ENCODE measurements around the gene ASTN2. TPM values are rescaled to one million over a fixed set of nuclear protein-coding genes. Genes with fewer than 3 reads are reported as not detected.

ASTN2 gene
- total and polyA plus RNA-seq, 2 donors (not counting 3 experiments of a cell fraction or from before 2014, with no cell fraction given), result 1.0 to 1.9 TPM

GRCh38 chr9:116859763-116860162 is 555.1 kb downstream of the ASTN2 start:
- BruUV-seq (replicated peaks), result no TSS peak
- FAIRE-seq (no peak), DNase-seq (ENCODE audit: low read depth, low spot score) (no peak)
- Histone ChIP-seq H4K20me1 (replicated peaks; ENCODE audit: control insufficient read depth, extremely low read depth, insufficient read depth, low read length) (no peaks in the 10 kb centered on the region), H2AFZ (ENCODE audit: low read depth, low read length) (no peak overlapping the region), H3K9me1 (replicated peaks; ENCODE audit: control insufficient read depth, extremely low read depth, insufficient read depth, low read length) (no peaks in the 10 kb centered on the region), H3K9ac (replicated peaks; ENCODE audit: extremely low read depth, insufficient read depth, low read length) (no peak overlapping the region), H3K4me1 (ENCODE audit: control insufficient read depth, extremely low read depth, insufficient read depth, low read length) (no peaks in the 10 kb centered on the region), H3K79me2 (ENCODE audit: control insufficient read depth, insufficient read depth, low read length) (no peaks in the 10 kb centered on the region), H3K4me3 (replicated peaks in 1 of 3; ENCODE audit: insufficient read depth in 1 of 3, low read depth in 1 of 3, low read length in 3 of 3) (no peak overlapping the region), H3K9me3 (replicated peaks; ENCODE audit: control insufficient read depth, insufficient read depth, low read length) (no peaks in the 10 kb centered on the region), H3K4me2 (ENCODE audit: insufficient read depth, low read length) (no peak overlapping the region), H3K27ac (ENCODE audit: insufficient read depth, low read depth, low read length) (no peak overlapping the region), H3K36me3 (ENCODE audit: control insufficient read depth in 2 of 2, extremely low read depth in 1 of 2, insufficient read depth in 2 of 2, low read length in 2 of 2) (no peaks in the 10 kb centered on the region), H3K27me3 (ENCODE audit: control insufficient read depth in 2 of 2, insufficient read depth in 2 of 2, low read length in 2 of 2) (no peaks in the 10 kb centered on the region)
- dilution Hi-C loops (cut with MboI; ENCODE audit: extremely low pct_ligation_motif_present, low sequenced_read_pairs) (no loop called here), intact Hi-C loops (cut with micrococcal nuclease) (loop anchor here (1.0 kb wide), 1 partner anchor 1266 kb away; no protein-coding TSS in a partner anchor)
- ChIA-PET CTCF (interaction anchor here (1.5 to 3.9 kb wide), 3 partner anchors 123 to 1268 kb away, joined by 6 to 18 read pairs (median 6); no protein-coding TSS in a partner anchor), POLR2A (no interaction called here)
- no peak for TF ChIP-seq MAX (IDR thresholded peaks at IDR 0.05; ENCODE audit: insufficient read depth, insufficient read length)
- no peak for TF ChIP-seq POLR2AphosphoS5 (IDR thresholded peaks at IDR 0.05; ENCODE audit: insufficient read depth, low read depth, low read length)
- no peak for TF ChIP-seq FOS (IDR thresholded peaks at IDR 0.05; ENCODE audit: borderline replicate concordance, insufficient read depth, low read length)
- no peak for TF ChIP-seq MYC (IDR thresholded peaks at IDR 0.05; ENCODE audit: low read depth, low read length)
- no peak for TF ChIP-seq JUN (IDR thresholded peaks at IDR 0.05; ENCODE audit: borderline replicate concordance, insufficient read depth, insufficient read length, low read depth)
- TF ChIP-seq CTCF (IDR thresholded peaks at IDR 0.05; ENCODE audit: extremely low read depth in 1 of 2, insufficient read depth in 1 of 2, low read depth in 1 of 2, low read length in 2 of 2), result no peak
- TF ChIP-seq POLR2A (IDR thresholded peaks at IDR 0.05; ENCODE audit: low read depth, low read length), result no peak
- no peak for TF ChIP-seq GATA2 (IDR thresholded peaks at IDR 0.05; ENCODE audit: insufficient read depth, insufficient read length, low read depth, low read length)
- TF ChIP-seq EZH2 (IDR thresholded peaks at IDR 0.05; ENCODE audit: borderline replicate concordance, low read depth, low read length, severe bottlenecking), result no peak

Data from endothelial cell of umbilical vein (primary cell).